WTC11 (cell line): ENCODE data around the gene AKAP9. TPM values are rescaled to one million over a fixed set of nuclear protein-coding genes. Genes with fewer than 3 reads are reported as not detected.
"Not testable (repeated sequence)": the region's sequence is repeated elsewhere in the genome, so short reads cannot be mapped to it uniquely, and the experiment has no call there.

Experiments used
- ATAC-seq: fragments of 200-7000 bp; cut with Tn5 transposase; 2 replicates; pipeline ENCODE4 v1.10.0; 2021; ENCODE audit warnings: mild to moderate bottlenecking, moderate library complexity
- CTCF ChIA-PET: fragments of 300-600 bp; sonication (Branson Sonifier 250); formaldehyde crosslinking; loops from one replicate; lab custom pipeline; 2021; ENCODE audit warnings: antibody characterized with exemption; lab: Charles Lee
- POLR2A ChIA-PET: fragments of 350-600 bp; sonication (Branson Sonifier 250); formaldehyde crosslinking; loops from one replicate; lab custom pipeline; 2021; ENCODE audit warnings: antibody characterized with exemption; lab: Charles Lee
- DNase-seq: peaks from one replicate; pipeline ENCODE4 v3.0.0; 2021; ENCODE audit warnings: low spot score
- H3K27ac Mint-ChIP-seq: 2 replicates; pipeline ENCODE4 v1.8.0; 2021; ENCODE audit warnings: mixed read lengths
- H3K27me3 Mint-ChIP-seq: 2 replicates; pipeline ENCODE4 v1.8.0; 2021; ENCODE audit warnings: low read depth, mild to moderate bottlenecking, moderate library complexity, mixed read lengths
- H3K36me3 Mint-ChIP-seq: 2 replicates; pipeline ENCODE4 v1.8.0; 2021; ENCODE audit warnings: mixed read lengths
- H3K4me1 Mint-ChIP-seq: 2 replicates; pipeline ENCODE4 v1.8.0; 2022; ENCODE audit warnings: mixed read lengths
- H3K4me3 Mint-ChIP-seq: 2 replicates; pipeline ENCODE4 v1.8.0; 2021; ENCODE audit warnings: mild to moderate bottlenecking, moderate library complexity, mixed read lengths
- H3K9me3 Mint-ChIP-seq: 2 replicates; pipeline ENCODE4 v1.8.0; 2021; ENCODE audit warnings: mixed read lengths
- CDX4 ChIP-seq: fragments of 250-450 bp; sonication (Bioruptor Pico); IDR thresholded peaks from 2 replicates; pipeline ENCODE4 v1.9.0; 2021; ENCODE audit warnings: moderate library complexity, mild to moderate bottlenecking, inconsistent platforms, borderline replicate concordance
- ELF4 ChIP-seq: sonication (generic); formaldehyde crosslinking; IDR thresholded peaks from 2 replicates; pipeline ENCODE4 v1.8.1; 2022; ENCODE audit warnings: low read depth, mild to moderate bottlenecking, moderate library complexity, missing genetic modification reagents
- FOXK1 ChIP-seq: sonication (generic); formaldehyde crosslinking; IDR thresholded peaks from 2 replicates; pipeline ENCODE4 v1.8.0; 2022; ENCODE audit warnings: mild to moderate bottlenecking, moderate library complexity, missing genetic modification reagents
- GABPB1 ChIP-seq: sonication (generic); formaldehyde crosslinking; IDR thresholded peaks from 2 replicates; pipeline ENCODE4 v1.8.1; 2023; ENCODE audit warnings: mild to moderate bottlenecking, missing genetic modification reagents
- KAT7 ChIP-seq: sonication (generic); formaldehyde crosslinking; IDR thresholded peaks from 2 replicates; pipeline ENCODE4 v1.8.1; 2023; ENCODE audit warnings: missing genetic modification reagents, mild to moderate bottlenecking, borderline replicate concordance
- NR3C1 ChIP-seq: sonication (generic); formaldehyde crosslinking; conservative IDR thresholded peaks from 2 replicates; pipeline ENCODE4 v1.8.1; 2023; ENCODE audit warnings: low read depth, mild to moderate bottlenecking, missing genetic modification reagents
- PREB ChIP-seq: sonication (generic); formaldehyde crosslinking; IDR thresholded peaks from 2 replicates; pipeline ENCODE4 v1.8.1; 2022; ENCODE audit warnings: mild to moderate bottlenecking, missing genetic modification reagents, moderate library complexity, borderline replicate concordance
- SMAD3 ChIP-seq: sonication (generic); formaldehyde crosslinking; IDR thresholded peaks from 2 replicates; pipeline ENCODE4 v1.8.0; 2022; ENCODE audit warnings: missing genetic modification reagents, mild to moderate bottlenecking, borderline replicate concordance
- SOX15 ChIP-seq: fragments of 250-450 bp; sonication (Bioruptor Pico); IDR thresholded peaks from 2 replicates; pipeline ENCODE4 v1.9.0; 2021; ENCODE audit warnings: mild to moderate bottlenecking
- TCF7 ChIP-seq: sonication (generic); formaldehyde crosslinking; IDR thresholded peaks from 2 replicates; pipeline ENCODE4 v1.8.0; 2022; ENCODE audit warnings: mild to moderate bottlenecking, low read depth, missing genetic modification reagents, moderate library complexity
- ZNF121 ChIP-seq: sonication (generic); formaldehyde crosslinking; IDR thresholded peaks from 2 replicates; pipeline ENCODE4 v1.8.0; 2023; ENCODE audit warnings: missing genetic modification reagents
- ZNF232 ChIP-seq: sonication (generic); formaldehyde crosslinking; IDR thresholded peaks from 2 replicates; pipeline ENCODE4 v1.8.0; 2022; ENCODE audit warnings: mild to moderate bottlenecking, missing genetic modification reagents
- ZNF425 ChIP-seq: fragments of 250-450 bp; sonication (Bioruptor Pico); conservative IDR thresholded peaks from 2 replicates; pipeline ENCODE4 v1.9.0; 2021; ENCODE audit warnings: mild to moderate bottlenecking
- total RNA-seq: library from RNA; stranded (reverse); gene quantifications from 3 replicates; pipeline ENCODE4 v1.2.3, GENCODE V29; 2021
- TF ChIP-seq, protein P1 (sequence below): fragments of 250-450 bp; sonication (Bioruptor Pico); IDR thresholded peaks from 2 replicates; pipeline ENCODE4 v1.8.0; 2021; ENCODE audit warnings: mild to moderate bottlenecking
- TF ChIP-seq, protein P2 (sequence below): fragments of 250-450 bp; sonication (Bioruptor Pico); IDR thresholded peaks from 2 replicates; pipeline ENCODE4 v1.9.0; 2021; ENCODE audit warnings: mild to moderate bottlenecking
- TF ChIP-seq, protein P3 (sequence below): fragments of 250-450 bp; sonication (Bioruptor Pico); IDR thresholded peaks from 2 replicates; pipeline ENCODE4 v1.9.0; 2021; ENCODE audit warnings: mild to moderate bottlenecking
- TF ChIP-seq, protein P4 (sequence below): sonication (generic); formaldehyde crosslinking; IDR thresholded peaks from 2 replicates; pipeline ENCODE4 v1.8.0; 2022; ENCODE audit warnings: mild to moderate bottlenecking, missing genetic modification reagents

The AKAP9 gene
- total RNA-seq, 1 experiment from 2014 or later = 35.2 TPM

GRCh38 chr7:91892099-91892705 lies 48.5 kb upstream of the AKAP9 start (continued):
- TF ChIP-seq, protein P1, sequence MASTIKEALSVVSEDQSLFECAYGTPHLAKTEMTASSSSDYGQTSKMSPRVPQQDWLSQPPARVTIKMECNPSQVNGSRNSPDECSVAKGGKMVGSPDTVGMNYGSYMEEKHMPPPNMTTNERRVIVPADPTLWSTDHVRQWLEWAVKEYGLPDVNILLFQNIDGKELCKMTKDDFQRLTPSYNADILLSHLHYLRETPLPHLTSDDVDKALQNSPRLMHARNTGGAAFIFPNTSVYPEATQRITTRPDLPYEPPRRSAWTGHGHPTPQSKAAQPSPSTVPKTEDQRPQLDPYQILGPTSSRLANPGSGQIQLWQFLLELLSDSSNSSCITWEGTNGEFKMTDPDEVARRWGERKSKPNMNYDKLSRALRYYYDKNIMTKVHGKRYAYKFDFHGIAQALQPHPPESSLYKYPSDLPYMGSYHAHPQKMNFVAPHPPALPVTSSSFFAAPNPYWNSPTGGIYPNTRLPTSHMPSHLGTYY (CRISPR knock-in tag) = no peak
- TF ChIP-seq CDX4 (CRISPR knock-in tag) (no peak), NR3C1 (no peak), TCF7 (CRISPR knock-in tag) (no peak)

- POLR2A ChIA-PET = no interaction called here
- no peak for DNase-seq
Observed at GRCh38 chr7:91892821-91893340, 47.8 kb upstream of the AKAP9 start.

DNA sequence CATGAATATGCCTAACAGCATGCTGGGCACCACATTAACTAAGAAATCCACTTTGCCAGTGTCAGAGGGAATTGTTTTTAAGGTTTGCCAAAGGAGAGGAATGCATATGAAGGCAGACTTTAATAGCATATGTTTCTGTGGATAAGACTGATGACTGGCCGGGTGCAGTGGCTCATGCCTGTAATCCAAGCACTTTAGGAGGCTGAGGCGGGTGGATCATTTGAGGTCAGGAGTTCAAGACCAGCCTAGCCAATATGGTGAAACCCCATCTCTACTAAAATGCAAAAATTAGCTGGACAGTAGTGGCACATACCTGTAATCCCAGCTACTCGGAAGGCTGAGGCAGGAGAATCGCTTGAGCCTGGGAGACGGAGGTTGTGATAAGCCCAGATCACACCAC lies 47.0 kb upstream of the AKAP9 start:
- DNase-seq, POLR2A ChIA-PET: not testable (repeated sequence)
- H3K36me3 Mint-ChIP-seq = peaks cover 12% of the 10 kb centered on the region

More at GRCh38 chr7:91892821-91893340, 47.8 kb upstream of the AKAP9 start:
- no peak for TF ChIP-seq SMAD3 (CRISPR knock-in tag)
- no peak for TF ChIP-seq NR3C1
- TF ChIP-seq ZNF425 (CRISPR knock-in tag) = no peak
- no peak for TF ChIP-seq PREB
- TF ChIP-seq GABPB1 (CRISPR knock-in tag) = no peak
- no peak for TF ChIP-seq ZNF121 (CRISPR knock-in tag)
- TF ChIP-seq ZNF232 (CRISPR knock-in tag) = no peak
- TF ChIP-seq, protein P2, sequence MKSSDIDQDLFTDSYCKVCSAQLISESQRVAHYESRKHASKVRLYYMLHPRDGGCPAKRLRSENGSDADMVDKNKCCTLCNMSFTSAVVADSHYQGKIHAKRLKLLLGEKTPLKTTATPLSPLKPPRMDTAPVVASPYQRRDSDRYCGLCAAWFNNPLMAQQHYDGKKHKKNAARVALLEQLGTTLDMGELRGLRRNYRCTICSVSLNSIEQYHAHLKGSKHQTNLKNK (CRISPR knock-in tag) = no peak
- peak; percentile 60 for ATAC-seq
- peaks cover 19% of the 10 kb centered on the region for H3K9me3 Mint-ChIP-seq
- CTCF ChIA-PET = interaction anchor here (1.0 kb wide), 1 partner anchor 12 kb away, joined by 4 read pairs; the partner anchor contains the start of gene MTERF1
- no peak overlapping the region for H3K4me3 Mint-ChIP-seq
- H3K36me3 Mint-ChIP-seq = peaks cover 12% of the 10 kb centered on the region
- no peak overlapping the region for H3K27ac Mint-ChIP-seq
- peaks cover 7% of the 10 kb centered on the region for H3K27me3 Mint-ChIP-seq
- H3K4me1 Mint-ChIP-seq = peaks cover 9% of the 10 kb centered on the region; the same call in 1 of the 2 replicates

GRCh38 chr7:91894781-91895480 lies 45.7 kb upstream of the AKAP9 start:
- H3K27me3 Mint-ChIP-seq = peaks cover 7% of the 10 kb centered on the region
- peaks cover 5% of the 10 kb centered on the region for H3K36me3 Mint-ChIP-seq
- ATAC-seq (no peak), DNase-seq (no peak)
- peaks cover 9% of the 10 kb centered on the region; the same call in 1 of the 2 replicates for H3K4me1 Mint-ChIP-seq
- POLR2A ChIA-PET = no interaction called here
- no peak overlapping the region for H3K4me3 Mint-ChIP-seq
- H3K27ac Mint-ChIP-seq = no peak overlapping the region
- CTCF ChIA-PET = no interaction called here
- H3K9me3 Mint-ChIP-seq = peaks cover 11% of the 10 kb centered on the region
- TF ChIP-seq SOX15 (no peak), TCF7 (CRISPR knock-in tag) (no peak), ELF4 (CRISPR knock-in tag) (no peak), FOXK1 (CRISPR knock-in tag) (no peak), KAT7 (CRISPR knock-in tag) (no peak)
- TF ChIP-seq, protein P3, sequence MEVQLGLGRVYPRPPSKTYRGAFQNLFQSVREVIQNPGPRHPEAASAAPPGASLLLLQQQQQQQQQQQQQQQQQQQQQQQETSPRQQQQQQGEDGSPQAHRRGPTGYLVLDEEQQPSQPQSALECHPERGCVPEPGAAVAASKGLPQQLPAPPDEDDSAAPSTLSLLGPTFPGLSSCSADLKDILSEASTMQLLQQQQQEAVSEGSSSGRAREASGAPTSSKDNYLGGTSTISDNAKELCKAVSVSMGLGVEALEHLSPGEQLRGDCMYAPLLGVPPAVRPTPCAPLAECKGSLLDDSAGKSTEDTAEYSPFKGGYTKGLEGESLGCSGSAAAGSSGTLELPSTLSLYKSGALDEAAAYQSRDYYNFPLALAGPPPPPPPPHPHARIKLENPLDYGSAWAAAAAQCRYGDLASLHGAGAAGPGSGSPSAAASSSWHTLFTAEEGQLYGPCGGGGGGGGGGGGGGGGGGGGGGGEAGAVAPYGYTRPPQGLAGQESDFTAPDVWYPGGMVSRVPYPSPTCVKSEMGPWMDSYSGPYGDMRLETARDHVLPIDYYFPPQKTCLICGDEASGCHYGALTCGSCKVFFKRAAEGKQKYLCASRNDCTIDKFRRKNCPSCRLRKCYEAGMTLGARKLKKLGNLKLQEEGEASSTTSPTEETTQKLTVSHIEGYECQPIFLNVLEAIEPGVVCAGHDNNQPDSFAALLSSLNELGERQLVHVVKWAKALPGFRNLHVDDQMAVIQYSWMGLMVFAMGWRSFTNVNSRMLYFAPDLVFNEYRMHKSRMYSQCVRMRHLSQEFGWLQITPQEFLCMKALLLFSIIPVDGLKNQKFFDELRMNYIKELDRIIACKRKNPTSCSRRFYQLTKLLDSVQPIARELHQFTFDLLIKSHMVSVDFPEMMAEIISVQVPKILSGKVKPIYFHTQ (CRISPR knock-in tag) = no peak
- TF ChIP-seq, protein P4, sequence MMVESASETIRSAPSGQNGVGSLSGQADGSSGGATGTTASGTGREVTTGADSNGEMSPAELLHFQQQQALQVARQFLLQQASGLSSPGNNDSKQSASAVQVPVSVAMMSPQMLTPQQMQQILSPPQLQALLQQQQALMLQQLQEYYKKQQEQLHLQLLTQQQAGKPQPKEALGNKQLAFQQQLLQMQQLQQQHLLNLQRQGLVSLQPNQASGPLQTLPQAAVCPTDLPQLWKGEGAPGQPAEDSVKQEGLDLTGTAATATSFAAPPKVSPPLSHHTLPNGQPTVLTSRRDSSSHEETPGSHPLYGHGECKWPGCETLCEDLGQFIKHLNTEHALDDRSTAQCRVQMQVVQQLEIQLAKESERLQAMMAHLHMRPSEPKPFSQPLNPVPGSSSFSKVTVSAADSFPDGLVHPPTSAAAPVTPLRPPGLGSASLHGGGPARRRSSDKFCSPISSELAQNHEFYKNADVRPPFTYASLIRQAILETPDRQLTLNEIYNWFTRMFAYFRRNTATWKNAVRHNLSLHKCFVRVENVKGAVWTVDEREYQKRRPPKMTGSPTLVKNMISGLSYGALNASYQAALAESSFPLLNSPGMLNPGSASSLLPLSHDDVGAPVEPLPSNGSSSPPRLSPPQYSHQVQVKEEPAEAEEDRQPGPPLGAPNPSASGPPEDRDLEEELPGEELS (CRISPR knock-in tag) = no peak

More for the DNA sequence above, 47.0 kb upstream of the AKAP9 start:
- H3K9me3 Mint-ChIP-seq = peaks cover 19% of the 10 kb centered on the region
- H3K27ac Mint-ChIP-seq, ATAC-seq, CTCF ChIA-PET, H3K4me1 Mint-ChIP-seq, H3K27me3 Mint-ChIP-seq, H3K4me3 Mint-ChIP-seq: not testable (repeated sequence)
